NCI-H748 (cell line): ENCODE measurements around the gene KRT31.
"Not testable (repeated sequence)": the region's sequence is repeated elsewhere in the genome, so short reads cannot be mapped to it uniquely, and the experiment has no call there.

Experiments used
- DNase-seq: peaks from one replicate; lab custom pipeline; 2025; ENCODE audit not compliant: unreplicated experiment; lab: John Stamatoyannopoulos, UW

KRT31 gene

DNA sequence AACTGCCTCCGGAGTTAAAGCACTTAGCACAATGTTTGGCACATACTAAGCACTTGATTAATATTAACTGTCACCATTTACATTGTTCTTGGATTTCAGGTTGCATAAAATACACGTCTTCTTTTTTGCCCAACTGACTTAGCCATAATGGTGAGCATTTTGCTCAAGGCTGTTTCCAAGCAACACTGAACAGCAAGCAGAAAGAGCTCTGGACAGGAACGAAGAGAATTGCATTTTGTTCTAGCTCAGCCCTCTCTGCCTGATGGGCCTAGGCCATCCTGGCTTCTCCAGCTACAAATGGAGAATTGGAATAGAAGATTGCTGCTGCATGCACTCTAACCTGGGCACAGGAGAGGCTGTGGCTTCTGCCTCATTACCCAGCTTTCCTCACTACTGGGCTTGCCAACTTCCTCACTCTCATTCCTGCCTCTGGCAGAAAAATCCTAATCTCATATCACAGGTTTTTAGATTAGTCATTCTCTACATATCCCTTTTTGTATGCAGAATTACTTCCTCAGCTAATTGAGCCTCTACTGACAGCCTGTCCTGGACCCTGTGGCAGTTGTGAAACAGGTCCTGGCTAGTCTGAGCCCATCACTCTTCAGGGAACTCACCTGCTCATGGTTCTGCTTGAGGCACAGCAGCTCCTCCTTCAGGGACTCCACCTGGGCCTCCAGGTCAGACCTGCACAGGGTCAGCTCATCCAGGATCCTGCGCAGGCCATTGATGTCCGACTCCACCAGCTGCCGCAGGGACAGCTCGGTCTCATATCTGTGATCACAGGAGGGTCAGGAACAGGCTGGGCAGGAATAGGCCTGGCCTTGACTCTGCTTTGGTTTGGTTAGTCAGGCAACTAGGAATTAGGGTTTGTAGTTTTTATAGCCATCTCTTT, 49.3 kb downstream of the KRT31 start:
- no peak for DNase-seq

DNA sequence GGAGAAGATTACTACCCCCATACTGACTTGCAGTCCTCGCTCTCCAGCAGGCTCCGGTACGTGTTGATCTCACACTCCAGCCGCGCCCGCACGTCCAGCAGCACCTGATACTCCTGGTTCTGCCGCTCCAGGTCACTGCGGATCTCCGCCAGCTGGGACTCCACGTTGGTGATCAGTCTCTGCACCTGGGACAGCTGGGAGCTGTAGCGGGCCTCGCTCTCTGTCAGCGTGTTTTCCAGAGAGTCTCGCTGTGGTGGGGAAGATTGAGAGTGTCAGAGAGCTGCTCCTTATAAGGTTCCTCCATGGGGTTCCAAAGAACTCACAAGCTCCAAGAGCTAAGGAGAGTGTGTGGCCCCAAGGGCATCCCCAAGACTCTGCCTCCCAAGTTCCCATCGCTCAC, 51.0 kb downstream of the KRT31 start:
- not testable (repeated sequence) for DNase-seq

DNA sequence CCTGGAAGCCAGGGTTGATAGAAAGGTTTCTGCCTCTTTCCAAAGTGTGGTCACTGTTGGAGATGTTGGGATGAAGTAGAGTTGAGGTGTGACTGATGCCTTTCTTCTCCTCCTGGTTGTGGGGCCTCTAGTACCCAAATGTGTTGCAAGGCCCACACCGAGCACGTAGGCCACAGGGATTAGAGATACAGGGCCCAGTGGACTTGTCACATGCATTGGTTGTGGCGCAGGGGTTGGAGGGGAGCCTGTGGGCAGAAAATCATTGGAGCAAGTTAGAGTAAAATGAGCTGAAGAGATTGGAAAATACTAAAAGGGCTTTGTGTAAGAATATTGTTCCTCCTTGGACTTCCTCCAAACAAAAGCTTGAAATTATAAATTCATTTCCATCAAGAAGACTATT, 51.4 kb downstream of the KRT31 start:
- no peak for DNase-seq
